HG03439 (cell line): ENCODE measurements around the gene TCFL5.
A peak's percentile ranks its signal among the peaks of the same experiment; 100 is the strongest.
"Not testable (repeated sequence)": the region's sequence is repeated elsewhere in the genome, so short reads cannot be mapped to it uniquely, and the experiment has no call there.

ENCODE experiments used
- ATAC-seq: cut with Tn5 transposase; IDR thresholded peaks from one replicate; pipeline ENCODE4 v1.9.1; 2021; ENCODE audit warnings: mild to moderate bottlenecking, moderate library complexity; ENCODE audit not compliant: unreplicated experiment

TCFL5 gene

DNA sequence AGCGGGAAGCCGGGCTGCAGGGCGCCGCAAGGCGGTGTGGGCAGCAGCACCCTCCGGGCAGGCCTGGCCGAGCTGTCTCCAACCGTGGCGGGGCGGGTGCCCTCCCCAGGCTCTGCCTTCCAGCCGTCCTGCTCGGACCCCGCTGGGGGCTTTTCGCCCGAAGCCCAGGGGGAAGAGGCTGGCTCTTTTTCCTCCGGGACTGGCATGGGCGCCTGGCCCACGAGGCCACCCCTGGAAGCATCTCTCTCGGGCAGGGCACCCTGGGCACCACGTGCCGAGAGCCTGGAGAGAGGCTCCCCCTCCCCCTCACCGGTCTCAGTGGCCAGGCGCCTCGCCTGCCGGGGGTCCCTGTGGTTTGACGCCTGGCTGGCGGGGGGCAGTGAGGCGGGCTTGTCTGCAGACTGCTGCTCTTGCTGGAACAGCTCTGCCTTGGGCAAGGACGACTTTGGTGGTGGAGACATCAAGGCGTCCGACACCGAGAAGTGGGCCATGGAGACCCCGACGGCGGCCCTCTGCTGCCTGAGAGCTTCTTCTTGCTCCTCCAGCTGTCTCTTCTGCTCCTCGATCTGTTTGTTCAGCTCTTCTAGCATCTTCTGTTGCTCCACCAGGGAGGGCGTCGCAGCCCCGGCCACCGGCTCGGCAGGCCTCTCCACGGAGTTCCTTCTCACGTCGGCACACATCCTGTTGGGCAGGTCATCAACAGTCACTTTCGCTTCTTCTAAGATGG, 19.5 kb upstream of the TCFL5 start:
- ATAC-seq, result no peak

DNA sequence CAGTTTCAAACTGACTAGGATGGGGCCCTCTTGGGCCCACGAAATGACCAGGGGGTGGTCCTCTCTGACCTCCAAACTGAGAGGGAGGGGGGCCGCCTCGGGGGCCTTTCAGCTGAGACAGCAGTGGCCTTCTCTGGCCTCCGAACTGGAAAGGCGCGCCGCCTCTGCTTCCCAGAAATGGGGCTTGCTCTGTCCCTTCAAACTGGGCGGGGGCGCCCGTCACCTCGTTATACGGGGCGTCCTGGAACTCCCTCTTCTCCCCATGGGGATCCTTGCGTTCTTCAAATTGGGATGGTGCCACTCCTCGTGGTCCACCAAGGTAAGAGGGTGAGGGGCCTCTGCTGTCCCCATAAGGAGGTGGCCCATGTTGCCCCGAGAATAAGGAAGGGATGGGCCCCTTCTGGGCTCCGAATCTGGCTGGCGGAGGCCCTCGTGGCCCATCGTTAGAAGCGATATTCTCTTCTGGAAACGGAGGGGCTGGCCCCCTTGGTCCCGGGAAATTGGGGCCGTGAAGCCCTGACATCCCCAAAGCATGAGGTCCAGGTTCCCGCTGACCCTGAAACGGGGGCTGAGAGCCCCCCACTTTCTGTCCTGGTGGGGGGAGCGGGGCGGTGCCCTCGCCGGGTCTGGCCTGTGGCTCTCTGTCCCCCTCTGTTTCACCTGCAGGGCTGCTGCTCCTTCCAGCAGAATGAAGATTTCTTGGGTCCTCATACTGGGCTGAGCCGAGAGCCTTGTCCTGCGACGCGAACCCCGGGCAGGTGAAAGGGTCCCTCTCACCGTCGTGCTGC, 18.7 kb upstream of the TCFL5 start:
- ATAC-seq, result no peak

DNA sequence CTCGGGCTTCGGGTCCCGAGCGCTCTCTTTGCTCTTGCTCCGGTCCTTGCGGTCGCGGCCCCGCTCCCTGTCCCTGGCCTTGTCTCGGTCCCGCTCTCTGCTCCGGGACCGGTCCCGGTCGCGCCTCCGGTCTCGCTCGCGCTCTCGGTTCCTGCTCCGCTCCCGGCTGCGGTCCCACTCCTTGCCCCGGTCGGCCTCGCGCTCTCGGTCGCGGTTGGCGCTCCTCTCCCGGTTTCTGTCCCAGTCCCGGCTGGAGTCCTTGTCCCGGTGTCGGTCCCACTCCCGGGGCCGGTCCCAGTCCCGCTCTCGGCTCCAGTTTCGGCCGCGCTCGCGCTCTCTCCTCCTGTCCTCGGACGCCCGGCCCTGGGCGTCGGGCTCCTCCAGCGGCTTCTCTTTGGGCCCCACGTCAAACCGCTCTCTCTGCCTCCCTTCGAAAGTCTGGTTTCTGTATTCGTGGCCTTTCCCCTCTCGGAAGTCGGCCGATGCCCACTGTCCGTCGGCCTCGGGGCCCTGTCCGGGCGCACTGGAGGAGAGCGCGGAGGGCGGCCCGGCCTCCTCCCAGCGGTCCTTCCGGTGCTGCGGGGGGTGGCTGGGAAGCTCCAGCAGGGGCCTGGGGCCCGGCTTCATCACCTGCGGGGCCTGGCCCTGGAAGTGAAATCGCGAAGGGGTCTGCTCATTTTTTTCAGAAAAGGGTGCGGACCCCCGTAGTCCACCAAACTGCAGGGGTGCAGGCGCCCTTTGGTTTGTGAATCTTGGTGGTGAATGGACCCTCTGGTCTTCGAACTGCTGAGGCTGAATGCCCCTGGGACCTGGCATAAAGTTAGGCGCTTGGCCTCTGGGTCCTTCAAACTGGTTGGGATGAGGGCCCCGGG, 17.9 kb upstream of the TCFL5 start:
- no peak for ATAC-seq

DNA sequence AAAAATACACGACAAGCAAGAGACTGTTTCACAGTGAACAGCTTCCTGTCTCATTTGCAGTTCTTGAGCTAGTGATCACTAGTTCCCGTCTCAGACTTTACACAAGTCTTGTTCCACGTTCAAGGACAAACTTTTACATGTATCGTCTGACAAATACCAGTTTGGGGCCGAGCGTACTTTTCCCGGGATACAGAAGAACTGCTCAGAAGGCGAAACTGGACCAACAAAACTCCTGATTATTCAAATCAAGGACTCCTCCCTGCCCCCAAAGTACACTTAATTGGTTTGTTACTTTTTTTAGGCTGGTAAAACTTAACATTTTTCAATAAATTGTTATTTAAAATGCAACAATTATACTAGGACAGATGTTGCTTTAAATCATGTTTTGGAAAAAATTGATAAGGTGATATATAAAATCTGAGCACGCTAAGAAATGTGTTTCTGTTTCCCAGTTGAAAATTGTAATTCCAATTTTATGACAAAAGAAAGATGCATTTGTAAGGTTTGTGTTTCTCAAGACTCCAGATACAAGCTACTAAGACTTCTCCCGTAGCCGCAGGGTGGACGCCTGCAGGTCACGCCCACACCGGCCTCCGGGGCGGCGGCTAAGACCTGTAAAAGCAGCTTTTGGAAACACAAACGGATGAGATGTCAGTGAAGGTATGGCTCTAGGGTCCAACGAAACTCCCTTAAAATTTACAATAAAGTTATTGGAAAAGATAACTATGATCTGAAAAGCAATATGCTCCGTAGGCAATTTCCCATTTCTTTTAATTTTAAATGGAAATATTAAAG, 16.8 kb upstream of the TCFL5 start:
- ATAC-seq, result no peak

DNA sequence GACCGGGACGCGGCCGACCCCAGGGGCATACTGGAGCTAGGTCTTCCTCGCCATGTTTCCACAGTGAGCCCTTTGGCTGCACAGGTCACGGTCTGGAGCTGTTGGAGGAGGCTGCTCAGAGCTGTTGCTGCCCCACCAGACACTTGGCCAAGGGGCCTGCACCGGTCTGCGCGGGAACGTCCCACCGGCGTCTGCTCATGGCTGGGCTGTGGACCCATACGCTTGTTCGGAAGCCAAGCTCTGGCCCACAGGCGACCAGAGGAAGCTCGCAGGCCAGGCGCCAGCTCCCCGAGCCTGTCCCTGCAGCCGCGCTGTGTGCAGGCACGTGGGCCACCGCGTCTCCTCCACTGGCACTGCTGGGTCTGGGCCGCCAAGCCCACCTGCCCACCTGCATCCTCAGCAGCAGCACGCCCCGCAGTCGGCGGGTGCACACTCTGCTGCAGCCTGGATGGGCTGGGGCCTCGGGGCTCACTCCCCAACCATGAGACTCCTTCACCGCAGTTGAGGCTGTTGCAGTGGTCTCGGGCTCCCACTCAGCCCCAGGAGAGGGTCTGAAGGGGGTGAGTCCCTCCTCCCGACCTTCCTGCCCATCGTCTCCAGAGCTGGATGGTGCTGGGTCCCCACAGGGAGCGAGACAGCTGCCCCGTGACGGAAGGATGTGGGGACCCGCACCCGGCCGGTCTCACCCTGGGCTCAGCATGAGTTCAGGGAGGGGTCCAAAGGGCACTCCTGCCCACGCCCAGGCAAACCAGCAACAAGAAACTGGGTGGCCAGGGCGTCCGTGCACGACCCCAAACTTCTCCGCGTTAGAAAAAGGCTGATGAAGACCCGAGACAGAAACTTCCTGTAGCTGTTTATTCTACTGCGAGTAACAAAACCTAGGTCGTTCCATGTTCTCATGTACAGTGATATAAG, 15.5 kb upstream of the TCFL5 start:
- no peak for ATAC-seq

DNA sequence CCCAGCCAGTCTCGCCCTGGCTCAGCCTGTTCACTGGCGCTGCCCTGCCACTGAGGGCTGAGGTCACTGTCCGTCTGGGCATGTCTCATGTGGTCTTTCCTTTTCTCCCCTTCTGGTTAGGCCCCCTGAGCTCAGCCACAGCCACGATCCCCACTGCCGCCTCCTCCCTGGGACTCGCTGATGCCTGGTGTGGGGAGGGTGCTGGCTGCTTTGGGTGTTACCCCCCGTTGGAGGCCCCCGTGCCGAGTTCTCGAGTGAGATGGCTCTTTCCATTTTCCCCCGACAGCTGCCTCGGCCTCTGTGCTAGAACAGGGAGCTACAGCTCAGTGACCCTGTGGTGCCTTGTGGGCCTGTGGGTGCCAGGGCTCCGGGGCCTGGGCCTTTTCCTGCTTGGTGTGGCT, 14.9 kb upstream of the TCFL5 start:
- ATAC-seq, result no peak

DNA sequence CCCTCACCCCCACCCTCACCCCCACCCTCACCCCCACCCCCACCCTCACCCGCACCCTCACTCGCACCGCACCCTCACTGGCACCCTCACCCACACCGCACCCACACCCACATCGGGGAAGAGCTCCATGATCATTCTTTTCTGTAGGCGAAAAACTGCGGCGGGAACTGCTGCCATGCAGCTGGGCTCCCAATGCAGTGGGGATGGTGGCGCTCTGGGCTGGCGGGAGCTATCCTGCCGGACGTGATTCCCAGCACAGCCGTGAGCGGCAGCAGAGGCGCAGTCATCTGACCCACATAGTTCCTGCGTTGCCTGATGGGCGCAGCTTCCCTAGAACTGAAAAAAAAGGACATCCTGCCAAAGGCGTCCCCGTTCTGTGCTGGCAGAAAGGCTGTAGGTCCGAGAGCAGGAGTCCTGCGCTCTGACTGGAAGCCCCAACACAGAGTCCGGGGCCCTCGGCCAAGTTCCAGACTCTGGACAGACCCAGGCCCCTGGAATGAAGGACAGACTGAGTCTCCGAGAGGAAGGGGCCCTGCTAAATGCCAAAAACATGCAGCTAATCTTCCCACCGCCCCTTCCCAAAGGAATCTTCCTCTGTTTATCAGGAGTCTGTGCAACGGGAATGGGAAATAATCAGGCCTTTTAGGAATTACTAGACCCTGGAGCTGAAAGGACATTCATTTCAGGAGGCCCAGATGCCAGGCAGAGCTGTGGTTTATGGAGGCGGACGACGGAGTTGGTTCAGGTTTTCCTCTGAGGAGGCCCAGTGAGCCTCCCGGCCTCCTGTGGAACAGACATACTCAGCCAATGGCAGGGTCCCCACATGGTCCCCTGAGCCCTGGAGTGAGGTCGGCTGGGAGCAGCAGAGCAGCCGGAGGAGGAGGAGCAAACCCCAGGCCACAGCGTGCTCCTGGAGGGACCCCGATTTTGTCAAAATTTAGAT, 14.1 kb upstream of the TCFL5 start:
- no peak for ATAC-seq

DNA sequence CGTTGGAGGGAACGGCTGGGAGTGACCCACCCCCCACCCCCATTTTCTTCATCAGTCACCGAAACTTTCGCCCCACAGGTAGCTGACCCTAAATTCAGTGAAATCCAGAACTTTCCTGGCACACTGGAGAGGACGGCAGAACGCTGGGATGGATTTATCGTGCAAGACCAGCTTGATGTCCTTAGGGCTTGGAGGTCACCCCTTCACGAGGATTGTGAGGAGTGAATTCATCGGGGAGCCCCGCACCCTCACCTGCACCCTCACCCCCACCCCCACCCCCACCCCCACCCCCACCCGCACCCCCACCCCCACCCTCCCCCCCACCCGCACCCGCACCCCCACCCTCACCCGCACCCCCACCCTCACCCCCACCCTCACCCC, 13.3 kb upstream of the TCFL5 start:
- ATAC-seq, result no peak

DNA sequence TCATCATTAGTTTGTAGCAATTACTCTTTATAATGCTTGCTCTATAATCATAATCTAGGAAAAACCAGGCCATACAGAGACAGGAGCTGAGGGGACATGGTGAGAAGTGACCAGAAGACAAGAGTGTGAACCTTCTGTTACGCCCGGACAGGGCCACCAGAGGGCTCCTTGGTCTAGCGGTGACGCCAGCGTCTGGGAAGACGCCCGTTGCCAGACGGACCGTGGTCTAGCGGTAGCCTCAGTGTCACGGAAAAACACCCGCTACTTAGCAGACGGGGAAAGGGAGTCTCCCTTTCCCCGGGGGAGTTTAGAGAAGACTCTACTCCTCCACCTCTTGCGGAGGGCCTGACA, 12.0 kb upstream of the TCFL5 start:
- ATAC-seq, result not testable (repeated sequence)

DNA sequence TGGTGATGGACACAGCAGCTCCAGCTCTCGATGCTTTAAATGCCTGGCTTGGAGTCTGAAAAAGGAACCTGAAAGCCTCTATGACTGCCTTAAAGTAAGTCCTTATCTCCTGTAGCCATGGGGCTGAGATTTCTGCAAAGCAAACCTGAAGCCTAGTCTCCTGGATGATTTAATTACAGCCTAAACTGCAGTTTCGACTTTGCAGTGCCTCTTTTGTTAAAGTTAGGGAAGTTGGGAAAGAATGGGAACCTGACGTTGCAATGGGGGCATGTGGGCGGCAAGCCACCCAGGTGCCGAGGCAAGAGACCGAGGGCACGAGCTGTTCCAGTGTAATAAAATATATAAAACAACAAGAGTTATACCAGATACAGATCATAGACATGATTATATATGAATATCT, 11.7 kb upstream of the TCFL5 start:
- no peak for ATAC-seq

DNA sequence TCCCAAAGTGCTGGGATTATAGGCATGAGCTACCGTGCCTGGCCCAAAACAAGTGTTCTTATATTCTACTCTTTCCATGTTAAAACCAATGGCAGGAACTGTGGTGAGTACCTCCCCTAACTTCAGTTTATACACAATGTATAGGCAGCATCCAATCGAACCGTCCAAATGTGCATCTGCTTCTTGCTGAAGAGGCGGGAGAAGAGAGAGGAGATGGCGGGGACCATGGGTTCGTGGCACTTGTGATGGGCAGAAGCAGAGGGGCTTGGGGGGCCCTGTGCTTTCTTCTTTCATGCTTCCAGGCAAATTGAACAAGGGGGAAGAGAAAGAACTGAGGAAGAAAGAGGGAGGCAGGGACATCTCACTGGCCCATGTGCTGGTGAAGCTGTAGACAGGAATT, 11.2 kb upstream of the TCFL5 start:
- no peak for ATAC-seq

DNA sequence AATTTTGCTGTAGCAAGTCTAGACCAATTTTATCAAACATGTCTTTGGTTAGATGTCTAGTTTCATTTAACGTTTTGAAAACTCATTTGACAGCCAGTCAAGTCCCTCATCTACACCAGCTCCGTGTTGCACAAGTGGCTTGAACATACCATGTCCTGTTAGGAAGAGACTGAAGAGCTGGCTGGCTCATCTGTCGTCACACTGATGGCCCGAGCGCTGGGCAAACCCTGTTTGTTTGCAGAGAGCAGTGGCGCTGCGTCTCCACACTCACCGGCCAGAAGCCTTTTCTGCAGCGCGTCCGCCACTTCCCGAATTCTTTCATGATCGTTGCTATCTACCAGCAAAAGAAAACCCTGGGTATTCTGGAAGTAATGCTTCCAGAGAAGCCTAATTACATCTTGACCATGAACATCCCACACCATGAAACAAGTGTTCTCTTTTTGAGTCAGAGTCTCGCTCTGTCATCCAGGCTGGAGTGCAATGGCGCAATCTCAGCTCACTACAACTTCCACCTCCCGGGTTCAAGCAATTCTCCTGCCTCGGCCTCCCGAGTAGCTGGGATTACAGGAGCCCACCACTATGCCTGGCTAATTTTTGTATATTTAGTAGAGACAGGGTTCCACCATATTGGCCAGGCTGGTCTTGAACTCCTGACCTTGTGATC, 10.7 kb upstream of the TCFL5 start:
- no peak for ATAC-seq

DNA sequence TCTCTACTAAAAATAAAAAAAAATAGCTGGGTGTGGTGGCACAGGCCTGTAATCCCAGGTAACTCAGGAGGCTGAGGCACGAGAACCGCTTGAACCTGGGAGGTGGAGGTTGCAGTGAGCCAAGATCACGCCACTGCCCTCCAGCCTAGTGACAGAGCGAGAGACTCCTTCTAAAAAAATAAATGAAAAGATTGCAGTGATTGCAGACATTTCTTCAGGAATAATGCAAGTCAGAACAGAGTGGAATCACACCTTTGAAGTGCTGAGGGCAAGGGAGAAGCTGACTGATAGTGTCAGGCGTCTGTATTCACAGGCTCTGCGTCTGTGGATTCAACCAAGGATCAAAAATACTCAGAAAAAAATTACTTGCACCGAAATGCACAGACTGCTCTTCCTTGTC, 2.6 kb upstream of the TCFL5 start:
- no peak for ATAC-seq

DNA sequence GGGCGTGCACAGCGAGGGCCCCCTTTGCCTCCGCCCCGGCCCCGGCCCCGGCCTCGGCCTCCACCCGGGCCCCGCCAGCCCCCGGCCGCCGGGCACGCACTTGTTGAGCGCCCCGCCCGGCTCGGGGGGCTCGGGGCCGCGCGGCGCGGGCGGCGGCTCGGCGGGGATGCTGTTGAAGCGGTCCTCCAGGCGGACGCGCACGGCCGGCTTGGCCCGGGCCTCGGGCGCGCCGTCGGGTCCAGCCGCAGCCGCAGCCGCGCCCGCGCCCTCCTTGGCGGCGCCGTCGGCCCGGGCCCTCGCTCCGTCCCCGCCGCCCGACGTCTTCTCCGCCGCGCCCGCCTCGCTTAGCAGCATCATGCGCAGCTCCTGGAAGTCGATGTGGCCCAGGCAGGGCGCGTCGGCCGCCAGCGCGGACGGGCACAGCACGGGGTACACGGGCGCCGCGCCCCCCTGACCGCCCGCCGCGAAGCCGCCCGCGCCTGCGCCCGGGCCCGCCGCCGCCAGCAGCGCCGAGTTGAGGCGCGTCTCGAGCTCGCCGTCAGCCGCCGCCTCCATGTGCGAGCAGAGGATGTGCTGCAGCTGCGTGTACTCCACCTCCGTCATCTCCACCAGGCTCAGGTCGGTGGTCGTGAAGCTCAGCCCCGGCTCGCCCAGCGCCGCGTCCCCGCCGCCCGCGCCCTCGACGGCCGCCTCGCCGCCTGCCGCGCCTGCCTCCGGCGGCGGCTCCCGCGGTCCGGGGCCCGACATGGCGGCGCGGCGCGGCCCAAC, 514 bp downstream of the TCFL5 start:
- peak; percentile 25 for ATAC-seq

DNA sequence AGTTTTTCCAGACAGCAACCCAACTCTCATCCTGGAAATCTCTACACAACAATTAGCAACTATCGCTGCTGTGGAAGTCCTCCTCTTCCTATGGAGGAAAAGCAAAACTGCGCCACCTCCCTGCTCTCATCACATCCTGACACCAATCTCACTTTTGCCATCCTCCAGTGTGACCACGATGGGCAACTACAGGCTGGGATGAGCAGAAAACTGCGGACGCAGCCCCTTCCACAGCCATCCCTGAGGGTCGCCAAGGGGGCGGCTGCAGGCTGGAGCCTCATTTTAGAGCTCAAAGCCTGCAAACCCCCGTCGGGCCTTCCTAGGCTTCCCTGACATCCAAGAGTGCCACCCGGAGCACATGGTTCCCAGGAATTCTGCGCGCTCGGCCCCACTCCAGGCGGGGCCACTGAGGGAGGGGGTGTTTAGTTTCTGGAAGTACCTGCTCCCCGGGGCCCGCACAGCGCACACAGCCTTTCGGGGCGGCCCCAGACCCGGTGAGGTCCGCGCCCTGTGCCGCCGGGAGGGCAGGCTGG, 1.2 kb downstream of the TCFL5 start:
- no peak for ATAC-seq

DNA sequence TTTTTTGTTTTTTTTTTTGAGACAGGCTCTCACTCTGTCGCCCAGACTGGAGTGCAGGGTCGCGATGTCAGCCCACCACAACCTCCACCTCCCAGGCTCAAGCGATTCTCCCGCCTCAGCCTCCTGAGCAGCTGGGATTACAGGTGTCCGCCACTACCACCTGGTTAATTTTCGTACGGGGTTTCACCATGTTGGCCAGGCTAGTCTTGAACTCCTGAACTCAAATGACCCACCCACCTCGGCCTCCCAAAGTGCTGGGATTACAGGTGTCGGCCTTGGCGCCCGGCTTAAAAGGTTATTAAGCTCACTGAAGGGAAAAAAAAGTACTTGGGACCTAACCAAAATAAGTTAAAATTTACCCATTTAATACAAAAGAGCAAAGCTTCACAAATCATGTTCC, 1.9 kb downstream of the TCFL5 start:
- no peak for ATAC-seq
